Measurements from ENCODE around the gene DUSP6. TPM values are rescaled to one million over a fixed set of nuclear protein-coding genes. Genes with fewer than 3 reads are reported as not detected.

The DUSP6 gene
- total and polyA plus RNA-seq, 8 donors: 115 to 333 (median 202) TPM

GRCh38 chr12:89357297-89357730, 5.0 kb upstream of the DUSP6 start:
- ATAC-seq (no peak), DNase-seq (no peak)
- no peak for TF ChIP-seq CTCF (IDR thresholded peaks at IDR 0.05)
- intact Hi-C loops (cut with DNase I): no loop called here
- peaks cover 7 to 37% of the 10 kb centered on the region in 2 donors for H3K4me1 ChIP-seq
- H3K36me3 ChIP-seq: no peaks in the 10 kb centered on the region
- H3K27me3 ChIP-seq: no peaks in the 10 kb centered on the region
- no peak overlapping the region for H3K27ac ChIP-seq
- H3K4me3 ChIP-seq: no peak overlapping the region
- no peaks in the 10 kb centered on the region for H3K9me3 ChIP-seq

- no peaks in the 10 kb centered on the region for H3K36me3 ChIP-seq
- intact Hi-C loops (cut with DNase I): no loop called here
- ATAC-seq (no peak), DNase-seq (no peak)
- TF ChIP-seq CTCF (IDR thresholded peaks at IDR 0.05): no peak
- H3K9me3 ChIP-seq: no peaks in the 10 kb centered on the region
- H3K27me3 ChIP-seq: no peaks in the 10 kb centered on the region
- peak overlapping the region in 1 of 2 donors; percentile 35 for H3K27ac ChIP-seq
- H3K4me1 ChIP-seq: peaks cover 7 to 37% of the 10 kb centered on the region in 2 donors
- H3K4me3 ChIP-seq: no peak overlapping the region
These were observed 3.9 kb upstream of the DUSP6 start for GRCh38 chr12:89356069-89356665.

GRCh38 chr12:89355243-89356068, 3.2 kb upstream of the DUSP6 start:
- TF ChIP-seq CTCF (IDR thresholded peaks at IDR 0.05): no peak
- H3K4me1 ChIP-seq: peaks cover 7 to 37% of the 10 kb centered on the region in 2 donors
- peak overlapping the region; percentile 100 for H3K27ac ChIP-seq
- H3K27me3 ChIP-seq: no peaks in the 10 kb centered on the region
- H3K9me3 ChIP-seq: no peaks in the 10 kb centered on the region
- peak overlapping the region; percentile 76 for H3K4me3 ChIP-seq
- DNase-seq (no peak), ATAC-seq (no peak)
- intact Hi-C loops (cut with DNase I): no loop called here
- H3K36me3 ChIP-seq: no peaks in the 10 kb centered on the region

- Histone ChIP-seq H3K27me3 (no peaks in the 10 kb centered on the region), H3K4me3 (peak overlapping the region; percentile 76), H3K9me3 (no peaks in the 10 kb centered on the region), H3K36me3 (no peaks in the 10 kb centered on the region), H3K4me1 (peaks cover 7 to 37% of the 10 kb centered on the region in 2 donors), H3K27ac (peak overlapping the region; percentile 100)
- intact Hi-C loops (cut with DNase I): no loop called here
- ATAC-seq (no peak), DNase-seq (no peak)
- TF ChIP-seq CTCF (IDR thresholded peaks at IDR 0.05): no peak
These were observed 2.3 kb upstream of the DUSP6 start for GRCh38 chr12:89354612-89355067.

Data from left lung (tissue), 10 donors.